Activated B cell treated with CpG ODN at 0.5 μM for 24 hours (primary cell): ENCODE data around the gene USP26. TPM values are rescaled to one million over a fixed set of nuclear protein-coding genes. Genes with fewer than 3 reads are reported as not detected.
"Not testable (repeated sequence)": the region's sequence is repeated elsewhere in the genome, so short reads cannot be mapped to it uniquely, and the experiment has no call there.

Experiments used
- ATAC-seq: fragments of 200-7000 bp; cut with Tn5 transposase; one replicate; pipeline ENCODE4 v1.10.0; 2021; ENCODE audit warnings: low read depth, mild to moderate bottlenecking, moderate library complexity
- CTCF ChIA-PET: fragments of 350-600 bp; sonication (Branson Sonifier 250); formaldehyde crosslinking; loops from one replicate; lab custom pipeline; 2021; ENCODE audit warnings: antibody characterized with exemption; lab: Charles Lee
- POLR2A ChIA-PET: fragments of 350-600 bp; sonication (Branson Sonifier 250); formaldehyde crosslinking; loops from one replicate; lab custom pipeline; 2021; ENCODE audit warnings: antibody characterized with exemption; lab: Charles Lee
- DNase-seq: peaks from one replicate; pipeline ENCODE4 v3.0.0; 2022
- H3K27ac Mint-ChIP-seq: one replicate; pipeline ENCODE4 v1.8.0; 2020; ENCODE audit warnings: mixed read lengths
- H3K27me3 Mint-ChIP-seq: one replicate; pipeline ENCODE4 v1.8.0; 2021; ENCODE audit warnings: mixed read lengths
- H3K36me3 Mint-ChIP-seq: one replicate; pipeline ENCODE4 v1.8.0; 2021; ENCODE audit warnings: low read depth, mixed read lengths
- H3K4me1 Mint-ChIP-seq: one replicate; pipeline ENCODE4 v1.8.0; 2021; ENCODE audit warnings: mixed read lengths
- H3K4me3 Mint-ChIP-seq: one replicate; pipeline ENCODE4 v1.8.0; 2020; ENCODE audit warnings: mild to moderate bottlenecking, mixed read lengths
- H3K9me3 Mint-ChIP-seq: one replicate; pipeline ENCODE4 v1.8.0; 2020; ENCODE audit warnings: mixed read lengths
- intact Hi-C: fragments of 100-400 bp; cut with micrococcal nuclease; formaldehyde crosslinking; loops from one replicate; pipeline ENCODE4 v1.15.1; 2024
- total RNA-seq: library from RNA; stranded (reverse); gene quantifications from 2 replicates; pipeline ENCODE4 v1.2.3, GENCODE V29; 2022
- TF ChIP-seq, protein P1 (sequence below): fragments of 200-600 bp; IDR thresholded peaks from one replicate; pipeline ENCODE4 v1.8.0; 2022; ENCODE audit warnings: antibody characterized with exemption, mild to moderate bottlenecking

Gene USP26
- total RNA-seq, 1 donor from 2014 or later = not detected

DNA sequence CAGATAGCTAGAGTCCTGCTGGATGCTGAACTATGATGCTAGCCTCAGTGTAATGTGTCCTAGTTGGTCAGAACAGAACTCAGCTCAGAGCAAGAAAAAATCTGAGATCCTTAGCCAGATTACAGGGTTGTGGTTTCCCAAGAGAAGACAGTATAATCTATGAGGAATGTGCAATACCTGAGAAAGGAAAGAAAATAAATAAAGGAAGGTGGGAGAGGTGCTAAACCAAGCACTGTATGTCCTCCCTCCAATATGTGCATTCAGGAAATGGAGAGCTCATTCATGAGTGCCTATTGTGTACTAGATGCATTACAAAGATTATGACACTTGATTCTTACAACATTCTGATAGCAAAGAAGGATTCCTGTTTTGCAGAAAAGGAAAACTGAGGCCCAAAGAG, 7.5 kb downstream of the USP26 start:
- Mint-ChIP-seq H3K4me1 (no peaks in the 10 kb centered on the region), H3K27me3 (no peaks in the 10 kb centered on the region), H3K36me3 (no peaks in the 10 kb centered on the region), H3K9me3 (no peaks in the 10 kb centered on the region), H3K27ac (no peak overlapping the region), H3K4me3 (no peak overlapping the region)
- TF ChIP-seq, protein P1, sequence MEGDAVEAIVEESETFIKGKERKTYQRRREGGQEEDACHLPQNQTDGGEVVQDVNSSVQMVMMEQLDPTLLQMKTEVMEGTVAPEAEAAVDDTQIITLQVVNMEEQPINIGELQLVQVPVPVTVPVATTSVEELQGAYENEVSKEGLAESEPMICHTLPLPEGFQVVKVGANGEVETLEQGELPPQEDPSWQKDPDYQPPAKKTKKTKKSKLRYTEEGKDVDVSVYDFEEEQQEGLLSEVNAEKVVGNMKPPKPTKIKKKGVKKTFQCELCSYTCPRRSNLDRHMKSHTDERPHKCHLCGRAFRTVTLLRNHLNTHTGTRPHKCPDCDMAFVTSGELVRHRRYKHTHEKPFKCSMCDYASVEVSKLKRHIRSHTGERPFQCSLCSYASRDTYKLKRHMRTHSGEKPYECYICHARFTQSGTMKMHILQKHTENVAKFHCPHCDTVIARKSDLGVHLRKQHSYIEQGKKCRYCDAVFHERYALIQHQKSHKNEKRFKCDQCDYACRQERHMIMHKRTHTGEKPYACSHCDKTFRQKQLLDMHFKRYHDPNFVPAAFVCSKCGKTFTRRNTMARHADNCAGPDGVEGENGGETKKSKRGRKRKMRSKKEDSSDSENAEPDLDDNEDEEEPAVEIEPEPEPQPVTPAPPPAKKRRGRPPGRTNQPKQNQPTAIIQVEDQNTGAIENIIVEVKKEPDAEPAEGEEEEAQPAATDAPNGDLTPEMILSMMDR = no peak
- ChIA-PET CTCF (no interaction called here), POLR2A (no interaction called here)
- intact Hi-C loops = no loop called here
- DNase-seq = no peak
- no peak for ATAC-seq

DNA sequence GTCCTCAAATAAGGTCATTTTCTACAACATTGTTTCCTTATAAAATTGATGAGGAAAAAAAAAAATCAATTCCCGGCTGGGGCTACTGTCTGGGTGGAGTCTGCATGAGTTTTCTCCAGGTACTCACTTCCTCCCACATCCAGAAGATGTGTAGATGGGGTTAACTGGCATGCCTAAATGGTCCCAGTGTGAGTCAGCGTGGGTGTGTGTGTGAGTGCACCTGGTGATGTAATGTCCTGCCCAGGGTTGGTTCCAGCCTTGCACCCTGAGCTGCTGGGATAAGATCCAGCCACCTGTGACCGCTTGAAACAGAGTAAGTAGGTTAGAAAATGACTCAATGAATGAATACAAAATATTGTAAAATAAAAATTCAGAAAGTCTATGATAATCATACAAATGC, 11.1 kb downstream of the USP26 start:
- Mint-ChIP-seq H3K4me3 (no peak overlapping the region), H3K27me3 (no peaks in the 10 kb centered on the region), H3K4me1 (no peaks in the 10 kb centered on the region), H3K27ac (no peak overlapping the region), H3K36me3 (no peaks in the 10 kb centered on the region), H3K9me3 (no peaks in the 10 kb centered on the region)
- CTCF ChIA-PET = no interaction called here
- no peak for DNase-seq
- TF ChIP-seq, protein P1 = no peak
- no peak for ATAC-seq
- intact Hi-C loops = no loop called here
- POLR2A ChIA-PET = no interaction called here

DNA sequence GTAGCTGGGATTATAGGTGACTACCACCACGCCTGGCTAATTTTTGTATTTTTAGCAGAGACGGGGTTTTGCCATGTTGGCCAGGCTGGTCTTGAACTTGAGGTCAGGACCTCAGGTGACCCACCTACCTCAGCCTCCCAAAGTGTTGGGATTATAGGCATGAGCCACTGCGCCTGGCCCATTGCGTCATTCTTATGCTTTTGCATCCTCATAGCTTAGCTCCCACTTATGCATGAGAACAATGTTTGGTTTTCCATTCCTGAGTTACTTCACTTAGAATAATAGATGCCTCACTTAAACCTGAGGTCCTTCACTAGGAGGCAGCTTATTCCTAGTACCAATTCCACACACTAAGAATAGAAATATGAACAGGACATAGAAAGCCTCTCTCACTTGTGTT, 11.9 kb downstream of the USP26 start:
- intact Hi-C loops, DNase-seq, H3K27me3 Mint-ChIP-seq, CTCF ChIA-PET, H3K4me3 Mint-ChIP-seq, ATAC-seq, H3K4me1 Mint-ChIP-seq, H3K27ac Mint-ChIP-seq, H3K9me3 Mint-ChIP-seq, H3K36me3 Mint-ChIP-seq, POLR2A ChIA-PET: not testable (repeated sequence)

DNA sequence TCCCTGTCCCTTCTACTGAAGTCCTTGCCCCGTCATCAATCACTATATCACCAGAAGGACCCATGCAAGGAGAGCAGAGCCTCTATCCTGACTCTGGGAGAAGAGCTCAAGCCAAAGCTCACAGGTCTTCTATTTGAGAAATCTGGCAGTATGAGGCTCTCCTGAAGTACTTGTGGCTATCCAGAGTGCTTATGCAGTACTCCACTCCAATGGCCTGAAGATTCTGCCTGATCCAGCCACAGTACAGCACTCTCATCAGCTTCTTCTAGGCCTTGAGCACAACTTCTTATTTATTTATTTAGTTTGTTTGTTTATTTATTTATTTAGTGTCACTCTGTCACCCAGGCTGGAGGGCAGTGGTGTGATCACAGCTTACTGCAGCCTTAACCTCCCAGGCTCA, 13.0 kb downstream of the USP26 start:
- Mint-ChIP-seq H3K4me3 (no peak overlapping the region), H3K36me3 (no peaks in the 10 kb centered on the region), H3K27ac (no peak overlapping the region), H3K27me3 (no peaks in the 10 kb centered on the region), H3K9me3 (no peaks in the 10 kb centered on the region), H3K4me1 (no peaks in the 10 kb centered on the region)
- DNase-seq = no peak
- CTCF ChIA-PET = no interaction called here
- POLR2A ChIA-PET = no interaction called here
- TF ChIP-seq, protein P1 = no peak
- intact Hi-C loops = no loop called here
- no peak for ATAC-seq

DNA sequence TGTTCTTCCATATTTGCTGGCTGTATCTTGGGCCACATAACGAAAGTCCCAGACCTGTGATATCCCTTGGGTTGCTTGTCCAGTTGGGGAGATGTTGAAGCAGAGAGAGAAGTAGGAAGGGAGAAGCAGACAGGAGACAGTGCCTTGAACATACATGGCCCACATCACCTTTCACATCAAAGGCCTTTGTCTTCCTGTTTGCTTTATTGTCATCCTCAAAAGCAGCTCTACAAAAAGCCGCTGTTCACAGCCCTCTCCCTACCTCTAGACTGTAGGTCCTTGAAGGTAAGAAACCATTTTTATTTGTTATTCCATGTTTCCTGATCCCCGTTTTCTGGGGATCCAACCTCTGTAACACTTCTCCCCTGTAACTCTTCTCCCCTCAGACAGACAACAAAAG, 14.9 kb downstream of the USP26 start:
- no peak for DNase-seq

DNA sequence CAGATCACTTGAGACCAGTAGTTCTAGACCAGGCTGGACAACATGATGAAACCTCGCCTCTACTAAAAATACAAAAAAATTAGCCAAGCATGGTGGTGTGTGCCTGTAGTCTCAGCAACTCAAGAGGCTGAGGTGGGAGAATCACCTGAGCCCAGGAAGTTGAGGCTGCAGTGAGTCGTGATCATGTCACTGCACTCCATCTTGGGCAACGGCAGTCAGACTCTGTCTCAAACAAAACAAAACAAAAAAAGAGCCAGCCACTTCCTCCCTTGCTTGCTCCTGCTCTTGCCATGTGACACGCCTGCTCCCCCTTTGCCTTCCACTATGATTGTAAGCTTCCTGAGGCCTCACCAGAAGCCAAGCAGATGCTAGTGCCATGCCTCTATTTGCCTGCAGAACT, 19.1 kb downstream of the USP26 start:
- intact Hi-C loops, H3K27me3 Mint-ChIP-seq, H3K36me3 Mint-ChIP-seq, H3K4me1 Mint-ChIP-seq, H3K27ac Mint-ChIP-seq, POLR2A ChIA-PET, CTCF ChIA-PET, H3K9me3 Mint-ChIP-seq, DNase-seq, H3K4me3 Mint-ChIP-seq, ATAC-seq: not testable (repeated sequence)

More for the DNA sequence above, 14.9 kb downstream of the USP26 start:
- ChIA-PET CTCF (no interaction called here), POLR2A (no interaction called here)
- Mint-ChIP-seq H3K4me3 (no peak overlapping the region), H3K9me3 (no peaks in the 10 kb centered on the region), H3K27ac (no peak overlapping the region), H3K27me3 (no peaks in the 10 kb centered on the region), H3K4me1 (no peaks in the 10 kb centered on the region), H3K36me3 (no peaks in the 10 kb centered on the region)
- TF ChIP-seq, protein P1 = no peak
- intact Hi-C loops = no loop called here
- no peak for ATAC-seq
